ES-I3 (cell line): Measurements from ENCODE around the gene CREB3L1.

Experiments
- H3K36me3 ChIP-seq: 2 replicates; pipeline ENCODE4 v1.6.1; 2013; ENCODE audit warnings: mild to moderate bottlenecking, low read length, control low read depth, moderate library complexity; ENCODE audit not compliant: insufficient read depth
- H3K4me1 ChIP-seq: 2 replicates; pipeline ENCODE4 v1.6.1; 2013; ENCODE audit warnings: mild to moderate bottlenecking, control low read depth, low read length; ENCODE audit not compliant: insufficient read depth
- H3K9ac ChIP-seq: 2 replicates; pipeline ENCODE4 v1.6.1; 2013; ENCODE audit warnings: low read depth, mild to moderate bottlenecking, low read length, moderate library complexity
- H3K9me3 ChIP-seq: 2 replicates; pipeline ENCODE4 v1.6.1; 2013; ENCODE audit warnings: mild to moderate bottlenecking, low read length, moderate library complexity; ENCODE audit not compliant: control insufficient read depth, insufficient read depth

CREB3L1 gene

GRCh38 chr11:46277622-46278386 lies at the start of gene CREB3L1:
TSS of gene CREB3L1 (plus strand) at chr11:46277662. CDS start at chr11:46278112, 450 bp downstream.
- Histone ChIP-seq H3K9ac (peak within 1 kb of the TSS; percentile 85), H3K4me1 (peaks cover 31% of the 10 kb centered on the region), H3K9me3 (no peaks in the 10 kb centered on the region), H3K36me3 (no peaks in the 10 kb centered on the region)

GRCh38 chr11:46229230-46229629 lies 48.2 kb upstream of the CREB3L1 start:
- H3K36me3 ChIP-seq: no peaks in the 10 kb centered on the region
- no peaks in the 10 kb centered on the region for H3K9me3 ChIP-seq
- no peaks in the 10 kb centered on the region for H3K4me1 ChIP-seq
- H3K9ac ChIP-seq: no peak overlapping the region

GRCh38 chr11:46234311-46234710 lies 43.2 kb upstream of the CREB3L1 start:
- Histone ChIP-seq H3K9ac (no peak overlapping the region), H3K9me3 (no peaks in the 10 kb centered on the region), H3K36me3 (no peaks in the 10 kb centered on the region), H3K4me1 (peaks cover 1% of the 10 kb centered on the region; the same call in 1 of the 2 replicates)

- Histone ChIP-seq H3K4me1 (peaks cover 12% of the 10 kb centered on the region), H3K9ac (no peak overlapping the region), H3K9me3 (no peaks in the 10 kb centered on the region), H3K36me3 (no peaks in the 10 kb centered on the region)
Observed at GRCh38 chr11:46235777-46236688, 41.4 kb upstream of the CREB3L1 start.

GRCh38 chr11:46236918-46237247 lies 40.6 kb upstream of the CREB3L1 start:
- H3K9ac ChIP-seq: peak overlapping the region; percentile 75; the same call in 1 of the 2 replicates
- no peaks in the 10 kb centered on the region for H3K9me3 ChIP-seq
- H3K36me3 ChIP-seq: no peaks in the 10 kb centered on the region
- peaks cover 12% of the 10 kb centered on the region for H3K4me1 ChIP-seq

GRCh38 chr11:46237248-46238077 lies 40.0 kb upstream of the CREB3L1 start:
- Histone ChIP-seq H3K36me3 (no peaks in the 10 kb centered on the region), H3K9ac (peak overlapping the region; percentile 75), H3K9me3 (no peaks in the 10 kb centered on the region), H3K4me1 (peaks cover 14% of the 10 kb centered on the region)

- no peaks in the 10 kb centered on the region for H3K9me3 ChIP-seq
- H3K36me3 ChIP-seq: no peaks in the 10 kb centered on the region
- H3K4me1 ChIP-seq: peaks cover 18% of the 10 kb centered on the region
- H3K9ac ChIP-seq: peak overlapping the region; percentile 75
Observed at GRCh38 chr11:46238078-46238966, 39.1 kb upstream of the CREB3L1 start.

GRCh38 chr11:46238967-46239800 lies 38.3 kb upstream of the CREB3L1 start:
- Histone ChIP-seq H3K36me3 (no peaks in the 10 kb centered on the region), H3K4me1 (peaks cover 18% of the 10 kb centered on the region), H3K9ac (peak overlapping the region; percentile 75; the same call in 1 of the 2 replicates)

GRCh38 chr11:46239801-46240061 lies 37.7 kb upstream of the CREB3L1 start:
- Histone ChIP-seq H3K9me3 (no peaks in the 10 kb centered on the region), H3K4me1 (peaks cover 18% of the 10 kb centered on the region), H3K9ac (no peak overlapping the region), H3K36me3 (no peaks in the 10 kb centered on the region)

More at GRCh38 chr11:46238967-46239800, 38.3 kb upstream of the CREB3L1 start:
- no peaks in the 10 kb centered on the region for H3K9me3 ChIP-seq

GRCh38 chr11:46240371-46240770 lies 37.1 kb upstream of the CREB3L1 start:
- Histone ChIP-seq H3K4me1 (peaks cover 18% of the 10 kb centered on the region), H3K9me3 (no peaks in the 10 kb centered on the region)

GRCh38 chr11:46240861-46241260 lies 36.6 kb upstream of the CREB3L1 start:
- Histone ChIP-seq H3K9me3 (no peaks in the 10 kb centered on the region), H3K36me3 (no peaks in the 10 kb centered on the region), H3K4me1 (peaks cover 18% of the 10 kb centered on the region), H3K9ac (no peak overlapping the region)

More at GRCh38 chr11:46240371-46240770, 37.1 kb upstream of the CREB3L1 start:
- Histone ChIP-seq H3K9ac (no peak overlapping the region), H3K36me3 (no peaks in the 10 kb centered on the region)

GRCh38 chr11:46242041-46242951 lies 35.2 kb upstream of the CREB3L1 start:
- no peaks in the 10 kb centered on the region for H3K9me3 ChIP-seq
- no peaks in the 10 kb centered on the region for H3K36me3 ChIP-seq
- peak overlapping the region; percentile 72 for H3K9ac ChIP-seq
- H3K4me1 ChIP-seq: peaks cover 18% of the 10 kb centered on the region
